Mammary epithelial cell (primary cell): Measurements from ENCODE around the gene CHMP2A.
"Not testable (repeated sequence)": the region's sequence is repeated elsewhere in the genome, so short reads cannot be mapped to it uniquely, and the experiment has no call there.

Experiments
- CTCF ChIP-seq, 2 donors: IDR thresholded peaks in 1 of 2; conservative IDR thresholded peaks in 1 of 2; 2 replicates each; pipeline ENCODE4 v1.5.1; 2011 to 2012; ENCODE audit warnings: inconsistent platforms in 2 of 2, low read length in 2 of 2, mild to moderate bottlenecking in 2 of 2, control low read depth in 1 of 2, low read depth in 1 of 2; ENCODE audit not compliant: insufficient read depth in 1 of 2; ENCODE audit errors: extremely low read depth in 1 of 2
- EZH2 ChIP-seq: IDR thresholded peaks from 2 replicates; pipeline ENCODE4 v1.6.1; 2012; ENCODE audit warnings: low read length, inconsistent platforms, borderline replicate concordance

- TF ChIP-seq CTCF (conservative IDR thresholded peaks at IDR 0.05 in 1 of 2, IDR thresholded peaks at IDR 0.05 in 1 of 2; ENCODE audit: extremely low read depth in 1 of 2, insufficient read depth in 1 of 2, low read depth in 1 of 2, low read length in 2 of 2); EZH2: not testable (repeated sequence)
Observed at GRCh38 chr19:58507602-58508223, 47.2 kb downstream of the CHMP2A start.
